Gastrocnemius medialis (tissue), 4 donors: ENCODE data around the gene RING1.

Experiments
- POLR2A ChIP-seq, 2 donors: fragments of 450-650 bp; IDR thresholded peaks; one replicate each; pipeline ENCODE4 v1.6.1; 2017; ENCODE audit warnings: antibody characterized with exemption in 2 of 2, mild to moderate bottlenecking in 2 of 2, moderate library complexity in 2 of 2
- TF ChIP-seq, protein P1 (sequence below), 5 experiments: fragments of 450-650 bp in 3 of 5; fragments of 200-600 bp in 2 of 5; sonication (generic) in 2 of 5; IDR thresholded peaks in 4 of 5; conservative IDR thresholded peaks in 1 of 5; 1 replicate in 4 of 5; 2 replicates in 1 of 5; pipeline ENCODE4 v1.5.1; 2016 to 2019; ENCODE audit warnings: antibody characterized with exemption in 5 of 5, mild to moderate bottlenecking in 3 of 5, moderate library complexity in 3 of 5

DNA sequence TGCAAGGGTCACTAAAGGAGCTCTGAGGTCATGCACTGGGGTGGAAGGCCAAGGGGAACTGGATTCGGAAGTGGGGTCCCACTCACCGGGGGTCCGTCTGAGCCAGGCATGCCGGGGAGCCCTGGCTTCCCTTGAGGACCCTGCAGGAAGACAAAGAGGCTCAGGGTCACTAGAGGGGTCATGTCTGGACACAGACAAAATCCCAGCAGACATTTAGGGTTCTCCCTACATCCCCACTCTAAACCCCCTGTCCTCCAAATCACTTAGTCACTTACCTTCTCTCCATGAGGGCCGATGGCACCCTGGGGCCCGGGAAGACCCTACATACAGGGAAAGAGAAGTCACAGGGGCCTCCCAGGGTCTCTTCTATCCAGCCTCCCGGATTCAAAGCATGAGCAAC, 31.4 kb upstream of the RING1 start:
- TF ChIP-seq POLR2A (IDR thresholded peaks at IDR 0.05): no peak
- TF ChIP-seq, protein P1, sequence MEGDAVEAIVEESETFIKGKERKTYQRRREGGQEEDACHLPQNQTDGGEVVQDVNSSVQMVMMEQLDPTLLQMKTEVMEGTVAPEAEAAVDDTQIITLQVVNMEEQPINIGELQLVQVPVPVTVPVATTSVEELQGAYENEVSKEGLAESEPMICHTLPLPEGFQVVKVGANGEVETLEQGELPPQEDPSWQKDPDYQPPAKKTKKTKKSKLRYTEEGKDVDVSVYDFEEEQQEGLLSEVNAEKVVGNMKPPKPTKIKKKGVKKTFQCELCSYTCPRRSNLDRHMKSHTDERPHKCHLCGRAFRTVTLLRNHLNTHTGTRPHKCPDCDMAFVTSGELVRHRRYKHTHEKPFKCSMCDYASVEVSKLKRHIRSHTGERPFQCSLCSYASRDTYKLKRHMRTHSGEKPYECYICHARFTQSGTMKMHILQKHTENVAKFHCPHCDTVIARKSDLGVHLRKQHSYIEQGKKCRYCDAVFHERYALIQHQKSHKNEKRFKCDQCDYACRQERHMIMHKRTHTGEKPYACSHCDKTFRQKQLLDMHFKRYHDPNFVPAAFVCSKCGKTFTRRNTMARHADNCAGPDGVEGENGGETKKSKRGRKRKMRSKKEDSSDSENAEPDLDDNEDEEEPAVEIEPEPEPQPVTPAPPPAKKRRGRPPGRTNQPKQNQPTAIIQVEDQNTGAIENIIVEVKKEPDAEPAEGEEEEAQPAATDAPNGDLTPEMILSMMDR (IDR thresholded peaks at IDR 0.05 in 4 of 5, conservative IDR thresholded peaks at IDR 0.05 in 1 of 5): no peak
